ENCODE results near the gene TENM3.

GRCh38 chr4:182842104-182842600, 599.0 kb downstream of the TENM3 start:
- TF ChIP-seq OSR1 (CRISPR knock-in tag; IDR thresholded peaks at IDR 0.05), result no peak
- TF ChIP-seq ZFP30 (CRISPR knock-in tag; IDR thresholded peaks at IDR 0.05), result no peak
- TF ChIP-seq GLIS3 (CRISPR knock-in tag; IDR thresholded peaks at IDR 0.05), result no peak
- no peak for TF ChIP-seq ARNTL (CRISPR knock-in tag; IDR thresholded peaks at IDR 0.05; ENCODE audit: borderline replicate concordance, low read depth)
- TF ChIP-seq, protein P1, sequence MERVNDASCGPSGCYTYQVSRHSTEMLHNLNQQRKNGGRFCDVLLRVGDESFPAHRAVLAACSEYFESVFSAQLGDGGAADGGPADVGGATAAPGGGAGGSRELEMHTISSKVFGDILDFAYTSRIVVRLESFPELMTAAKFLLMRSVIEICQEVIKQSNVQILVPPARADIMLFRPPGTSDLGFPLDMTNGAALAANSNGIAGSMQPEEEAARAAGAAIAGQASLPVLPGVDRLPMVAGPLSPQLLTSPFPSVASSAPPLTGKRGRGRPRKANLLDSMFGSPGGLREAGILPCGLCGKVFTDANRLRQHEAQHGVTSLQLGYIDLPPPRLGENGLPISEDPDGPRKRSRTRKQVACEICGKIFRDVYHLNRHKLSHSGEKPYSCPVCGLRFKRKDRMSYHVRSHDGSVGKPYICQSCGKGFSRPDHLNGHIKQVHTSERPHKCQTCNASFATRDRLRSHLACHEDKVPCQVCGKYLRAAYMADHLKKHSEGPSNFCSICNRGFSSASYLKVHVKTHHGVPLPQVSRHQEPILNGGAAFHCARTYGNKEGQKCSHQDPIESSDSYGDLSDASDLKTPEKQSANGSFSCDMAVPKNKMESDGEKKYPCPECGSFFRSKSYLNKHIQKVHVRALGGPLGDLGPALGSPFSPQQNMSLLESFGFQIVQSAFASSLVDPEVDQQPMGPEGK (CRISPR knock-in tag; IDR thresholded peaks at IDR 0.05; ENCODE audit: borderline replicate concordance), result no peak
- TF ChIP-seq, protein P2, sequence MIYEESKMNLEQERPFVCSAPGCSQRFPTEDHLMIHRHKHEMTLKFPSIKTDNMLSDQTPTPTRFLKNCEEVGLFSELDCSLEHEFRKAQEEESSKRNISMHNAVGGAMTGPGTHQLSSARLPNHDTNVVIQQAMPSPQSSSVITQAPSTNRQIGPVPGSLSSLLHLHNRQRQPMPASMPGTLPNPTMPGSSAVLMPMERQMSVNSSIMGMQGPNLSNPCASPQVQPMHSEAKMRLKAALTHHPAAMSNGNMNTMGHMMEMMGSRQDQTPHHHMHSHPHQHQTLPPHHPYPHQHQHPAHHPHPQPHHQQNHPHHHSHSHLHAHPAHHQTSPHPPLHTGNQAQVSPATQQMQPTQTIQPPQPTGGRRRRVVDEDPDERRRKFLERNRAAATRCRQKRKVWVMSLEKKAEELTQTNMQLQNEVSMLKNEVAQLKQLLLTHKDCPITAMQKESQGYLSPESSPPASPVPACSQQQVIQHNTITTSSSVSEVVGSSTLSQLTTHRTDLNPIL (CRISPR knock-in tag; IDR thresholded peaks at IDR 0.05; ENCODE audit: low read depth), result no peak
- no peak for TF ChIP-seq ZNF70 (CRISPR knock-in tag; IDR thresholded peaks at IDR 0.05)
- TF ChIP-seq, protein P3, sequence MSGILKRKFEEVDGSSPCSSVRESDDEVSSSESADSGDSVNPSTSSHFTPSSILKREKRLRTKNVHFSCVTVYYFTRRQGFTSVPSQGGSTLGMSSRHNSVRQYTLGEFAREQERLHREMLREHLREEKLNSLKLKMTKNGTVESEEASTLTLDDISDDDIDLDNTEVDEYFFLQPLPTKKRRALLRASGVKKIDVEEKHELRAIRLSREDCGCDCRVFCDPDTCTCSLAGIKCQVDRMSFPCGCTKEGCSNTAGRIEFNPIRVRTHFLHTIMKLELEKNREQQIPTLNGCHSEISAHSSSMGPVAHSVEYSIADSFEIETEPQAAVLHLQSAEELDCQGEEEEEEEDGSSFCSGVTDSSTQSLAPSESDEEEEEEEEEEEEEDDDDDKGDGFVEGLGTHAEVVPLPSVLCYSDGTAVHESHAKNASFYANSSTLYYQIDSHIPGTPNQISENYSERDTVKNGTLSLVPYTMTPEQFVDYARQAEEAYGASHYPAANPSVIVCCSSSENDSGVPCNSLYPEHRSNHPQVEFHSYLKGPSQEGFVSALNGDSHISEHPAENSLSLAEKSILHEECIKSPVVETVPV (CRISPR knock-in tag; IDR thresholded peaks at IDR 0.05), result no peak
- no peak for TF ChIP-seq ISL1 (CRISPR knock-in tag; IDR thresholded peaks at IDR 0.05)
- TF ChIP-seq ZNF8 (CRISPR knock-in tag; IDR thresholded peaks at IDR 0.05), result no peak
- TF ChIP-seq TCF4 (CRISPR knock-in tag; IDR thresholded peaks at IDR 0.05; ENCODE audit: borderline replicate concordance), result no peak
- no peak for TF ChIP-seq TSHZ2 (CRISPR knock-in tag; IDR thresholded peaks at IDR 0.05)
- no peak for TF ChIP-seq ESRRG (CRISPR knock-in tag; IDR thresholded peaks at IDR 0.05)
